Activated naive CD4-positive, alpha-beta T cell treated with anti-CD3 and anti-CD28 coated beads, Interleukin-2, amount 50 U/mL, for 16 hours (primary cell): Measurements from ENCODE around the gene HS6ST3.
"Not testable (repeated sequence)": the region's sequence is repeated elsewhere in the genome, so short reads cannot be mapped to it uniquely, and the experiment has no call there.

ENCODE experiments used
- DNase-seq: peaks from one replicate; pipeline ENCODE4 v3.0.0-alpha.2; 2020

The HS6ST3 gene

DNA sequence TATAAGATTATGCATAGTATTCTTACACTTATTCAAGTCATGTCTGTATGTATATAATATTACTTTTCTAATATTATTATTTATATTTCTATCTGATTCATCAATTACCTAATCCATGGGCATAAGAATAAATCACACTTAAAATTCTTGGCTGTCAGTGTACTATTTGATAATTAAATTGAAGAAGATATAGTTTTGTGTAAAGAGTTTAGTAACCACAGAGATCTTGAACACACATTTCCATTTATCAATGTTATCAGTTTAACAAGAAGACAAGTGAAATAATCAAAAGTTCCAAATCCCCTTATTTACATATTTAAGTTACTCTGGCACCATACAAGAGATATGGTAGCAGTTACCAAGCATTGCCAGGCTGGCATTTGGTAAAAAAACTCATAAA is 659.9 kb downstream of the HS6ST3 start:
- no peak for DNase-seq

- DNase-seq = no peak
Measured at GRCh38 chr13:96751089-96751488, 661.2 kb downstream of the HS6ST3 start.

GRCh38 chr13:96762876-96763275 is 673.0 kb downstream of the HS6ST3 start:
- no peak for DNase-seq

DNA sequence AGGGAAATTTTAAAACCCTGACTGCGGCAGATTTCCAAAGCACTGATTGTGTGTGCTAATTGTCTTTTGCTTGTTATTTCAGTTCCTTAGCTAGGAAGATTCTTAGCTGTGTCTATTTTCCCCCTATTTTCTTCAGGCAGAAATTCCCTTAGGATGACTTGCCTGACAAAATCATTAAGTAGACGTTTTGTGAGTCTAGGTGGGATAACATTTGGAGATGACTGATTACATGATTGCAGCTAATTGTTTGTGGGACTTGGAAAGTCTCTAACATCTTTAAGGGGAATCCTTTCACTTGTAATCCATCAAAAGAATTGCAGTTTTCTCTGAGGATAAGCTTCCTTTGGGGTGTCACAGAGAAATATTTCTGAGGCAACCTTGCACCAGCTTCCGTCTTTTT is 676.4 kb downstream of the HS6ST3 start:
- no peak for DNase-seq

GRCh38 chr13:96768524-96768923 is 678.6 kb downstream of the HS6ST3 start:
- no peak for DNase-seq

DNA sequence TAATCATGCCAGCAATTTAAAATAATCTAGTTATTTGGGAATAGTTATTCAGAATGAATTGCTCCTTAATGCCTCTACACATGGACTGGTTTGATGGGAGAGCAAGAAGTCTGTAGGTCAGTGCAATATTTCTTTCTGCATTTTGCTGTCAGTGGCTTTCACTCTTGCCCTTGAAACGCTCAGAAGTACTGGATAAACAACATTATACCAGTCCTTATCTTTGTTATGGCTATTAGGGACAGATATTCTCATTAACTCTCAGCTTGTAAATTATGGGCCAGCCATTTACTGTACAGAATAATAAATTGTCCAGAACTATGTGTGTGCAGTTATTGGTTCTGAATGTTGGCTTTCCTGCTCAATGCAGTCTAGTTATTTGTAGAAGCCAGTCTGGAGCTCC is 680.0 kb downstream of the HS6ST3 start:
- no peak for DNase-seq

- no peak for DNase-seq
Measured at GRCh38 chr13:96771486-96772367, 681.8 kb downstream of the HS6ST3 start.

DNA sequence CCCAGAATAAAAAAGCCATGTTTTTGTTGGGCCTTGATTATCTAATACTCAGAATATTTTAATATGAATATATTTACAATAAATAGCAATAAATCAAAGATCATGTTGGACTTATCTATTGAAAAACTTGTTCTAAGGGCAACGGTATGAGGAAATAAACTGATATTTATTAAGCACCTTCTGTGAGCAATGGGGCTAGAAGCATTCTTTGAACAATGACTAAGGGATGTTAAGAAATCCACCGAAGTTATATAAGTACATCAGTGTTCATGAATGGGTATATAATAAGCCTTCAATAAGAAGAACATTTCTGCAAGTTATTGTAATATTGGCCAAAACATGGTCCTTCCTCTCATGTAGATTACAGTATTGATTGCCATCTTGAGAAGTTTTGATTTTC is 682.5 kb downstream of the HS6ST3 start:
- no peak for DNase-seq

- not testable (repeated sequence) for DNase-seq
Measured at GRCh38 chr13:96778302-96778701, 688.4 kb downstream of the HS6ST3 start.

GRCh38 chr13:96779691-96780090 is 689.8 kb downstream of the HS6ST3 start:
- no peak for DNase-seq

DNA sequence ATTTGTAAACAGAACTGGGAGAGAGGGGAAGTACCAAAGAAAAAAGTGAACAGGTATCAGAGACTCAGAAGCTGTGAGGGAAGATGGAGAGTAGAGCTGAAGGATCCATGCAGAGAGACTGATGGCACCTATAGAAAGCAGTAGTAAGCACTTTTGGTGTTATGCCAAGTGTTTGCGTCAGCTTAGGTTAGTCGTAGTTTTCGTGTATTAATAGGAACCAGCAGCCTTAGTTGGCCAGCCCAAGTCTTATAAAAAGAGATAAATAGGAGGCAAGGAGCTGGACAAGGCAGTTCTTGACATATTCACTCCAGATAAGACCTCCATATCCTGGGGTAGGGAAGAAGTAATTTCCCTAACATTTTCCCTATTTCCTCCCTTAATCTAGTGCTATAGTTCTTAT is 690.2 kb downstream of the HS6ST3 start:
- no peak for DNase-seq

- DNase-seq = no peak
Measured at GRCh38 chr13:96781141-96781540, 691.2 kb downstream of the HS6ST3 start.

- DNase-seq = no peak
Measured at GRCh38 chr13:96782186-96782585, 692.3 kb downstream of the HS6ST3 start.

- no peak for DNase-seq
Measured at GRCh38 chr13:96783057-96783456, 693.1 kb downstream of the HS6ST3 start.

DNA sequence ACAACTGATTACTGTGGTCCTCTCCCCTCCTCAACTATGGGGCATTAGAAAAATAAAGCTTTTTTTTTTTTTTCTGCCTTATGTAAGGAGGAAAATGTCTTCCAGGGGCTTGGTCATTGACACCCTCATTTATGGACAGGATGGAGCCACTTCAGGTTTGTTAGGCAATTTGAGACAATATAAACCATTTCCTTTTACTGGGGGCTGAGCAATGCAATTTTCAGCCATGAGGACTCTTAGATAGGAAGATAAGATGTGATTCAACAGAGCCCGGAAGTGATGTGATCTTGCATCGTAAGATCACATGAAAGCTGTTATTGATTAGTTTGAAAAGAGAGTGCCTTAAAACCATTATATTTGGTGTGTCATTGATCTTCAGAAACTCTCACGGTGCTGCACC is 693.6 kb downstream of the HS6ST3 start:
- no peak for DNase-seq

- DNase-seq = no peak
Measured at GRCh38 chr13:96785986-96786385, 696.1 kb downstream of the HS6ST3 start.

GRCh38 chr13:96792188-96792587 is 702.3 kb downstream of the HS6ST3 start:
- DNase-seq = no peak

DNA sequence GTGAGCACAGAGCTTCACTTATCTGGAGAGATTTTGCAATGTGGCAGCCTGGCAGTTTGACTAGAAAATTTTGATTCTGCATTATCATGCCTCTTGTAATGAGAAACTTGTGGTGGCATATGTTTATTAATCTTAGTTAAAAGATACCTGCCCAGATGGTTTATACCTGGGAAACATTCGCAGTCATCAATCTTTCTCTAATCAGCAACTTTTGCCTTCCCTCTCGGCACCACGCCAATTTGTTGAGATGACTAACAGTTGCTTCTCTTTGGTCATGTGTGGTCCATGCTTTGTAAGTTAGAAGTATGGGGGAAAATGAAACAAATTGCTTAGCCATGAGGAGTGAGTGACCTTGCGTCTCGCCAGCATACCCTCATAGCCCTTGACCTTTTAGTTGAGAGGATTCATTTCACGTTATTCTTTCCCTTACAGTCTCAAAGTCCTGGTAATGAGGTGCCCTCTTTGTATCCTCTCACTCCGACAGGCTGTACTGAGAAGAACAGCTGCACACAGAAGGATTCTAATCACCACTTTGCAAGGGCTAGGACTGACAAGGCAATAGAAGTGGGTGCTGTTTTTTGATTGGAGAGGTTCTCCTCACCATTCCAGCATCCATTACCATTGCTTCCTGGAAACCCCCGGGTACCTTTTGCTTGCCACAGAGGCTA is 703.0 kb downstream of the HS6ST3 start:
- DNase-seq = no peak

DNA sequence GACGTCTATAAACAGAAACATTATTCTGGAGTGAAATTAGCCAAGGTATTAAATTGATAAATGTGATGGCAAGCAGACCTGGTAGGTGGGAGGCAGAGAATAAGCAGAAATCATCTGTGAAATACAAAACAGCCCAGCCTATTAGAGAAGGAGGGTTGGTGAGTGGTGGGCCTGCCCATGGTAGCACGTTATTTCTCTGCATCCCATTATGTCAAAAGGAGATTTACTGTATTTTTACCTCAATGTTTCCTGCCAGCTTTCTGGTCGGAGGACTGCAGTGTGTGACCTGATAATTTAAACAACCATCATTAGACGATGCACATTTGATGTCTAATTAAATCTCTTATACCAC is 703.5 kb downstream of the HS6ST3 start:
- DNase-seq = no peak

- DNase-seq = no peak
Measured at GRCh38 chr13:96794669-96795068, 704.8 kb downstream of the HS6ST3 start.

DNA sequence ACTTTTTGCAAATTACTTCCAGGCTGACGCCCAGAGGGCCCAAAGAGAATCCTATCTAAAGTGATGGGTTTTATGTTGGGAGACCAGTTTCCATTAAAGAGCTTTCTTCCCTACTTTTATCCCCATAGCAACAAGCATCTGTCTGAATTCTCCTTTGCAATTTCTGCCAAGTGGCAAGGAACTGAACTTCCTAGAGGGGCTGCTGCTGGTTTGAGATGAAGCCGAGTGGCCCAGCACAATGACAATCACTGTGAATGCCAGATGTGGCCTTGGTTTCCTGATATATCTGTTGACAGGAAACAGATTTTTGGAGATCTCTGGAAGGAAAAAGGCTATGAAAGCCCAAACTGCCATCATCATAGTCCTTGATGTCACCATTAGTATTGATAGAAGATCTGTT is 705.8 kb downstream of the HS6ST3 start:
- no peak for DNase-seq

DNA sequence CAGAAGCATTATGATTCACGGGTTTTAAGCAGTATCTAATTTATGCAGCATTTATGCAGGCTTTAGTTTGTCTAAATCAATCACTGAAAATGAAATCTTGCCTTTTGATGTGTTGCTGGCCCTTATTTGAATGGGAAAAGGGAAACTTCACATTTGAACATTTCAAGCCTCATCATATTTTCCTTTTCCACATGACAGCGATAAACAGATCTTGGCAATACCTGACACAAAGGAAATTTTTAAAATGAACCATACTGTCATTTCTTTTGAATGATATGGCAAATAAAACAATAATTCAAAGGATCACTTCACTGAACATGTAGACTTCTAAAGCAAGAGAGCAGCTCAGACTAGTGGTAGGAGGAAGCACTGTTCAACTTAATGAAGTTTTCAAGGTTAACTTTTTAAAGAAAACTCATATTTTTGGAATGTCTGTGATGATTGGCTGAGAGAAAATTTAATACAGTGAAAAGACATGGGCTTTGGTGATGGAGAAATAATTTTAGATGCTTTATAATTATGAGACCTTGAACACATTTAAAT is 706.3 kb downstream of the HS6ST3 start:
- DNase-seq = no peak

GRCh38 chr13:96797136-96797535 is 707.2 kb downstream of the HS6ST3 start:
- no peak for DNase-seq

- DNase-seq = no peak
Measured at GRCh38 chr13:96803456-96804100, 713.7 kb downstream of the HS6ST3 start.
